ACC112 (cell line): ENCODE data around the gene C1orf116.

Experiments
- H2AFZ ChIP-seq: fragments of 200-600 bp; sonication (generic); one replicate; pipeline ENCODE4 v1.6.0; 2017; ENCODE audit warnings: antibody characterized with exemption, low read length; ENCODE audit not compliant: unreplicated experiment
- H3K27ac ChIP-seq: fragments of 200-600 bp; sonication (generic); 2 replicates; pipeline ENCODE4 v1.5.1; 2014; ENCODE audit warnings: low read depth, mild to moderate bottlenecking, antibody characterized with exemption, low read length, moderate library complexity
- H3K27me3 ChIP-seq: fragments of 200-600 bp; sonication (generic); 2 replicates; pipeline ENCODE4 v1.6.1; 2014; ENCODE audit warnings: mild to moderate bottlenecking, antibody characterized with exemption, low read length, moderate library complexity, mixed read lengths; ENCODE audit not compliant: insufficient read depth
- H3K36me3 ChIP-seq: fragments of 200-600 bp; sonication (generic); 2 replicates; pipeline ENCODE4 v1.6.1; 2016; ENCODE audit warnings: mild to moderate bottlenecking, antibody characterized with exemption, low read length, moderate library complexity, mixed read lengths; ENCODE audit not compliant: insufficient read depth
- H3K4me1 ChIP-seq: fragments of 200-600 bp; sonication (generic); one replicate; pipeline ENCODE4 v1.6.1; 2016; ENCODE audit warnings: low read length, mixed read lengths; ENCODE audit not compliant: insufficient read depth, unreplicated experiment, control insufficient read depth
- H3K4me3 ChIP-seq: fragments of 200-600 bp; sonication (generic); 2 replicates; pipeline ENCODE4 v1.5.1; 2014; ENCODE audit warnings: mild to moderate bottlenecking, low read depth, low read length
- H3K79me2 ChIP-seq: fragments of 200-600 bp; sonication (generic); one replicate; pipeline ENCODE4 v1.6.0; 2016; ENCODE audit warnings: low read length; ENCODE audit not compliant: control insufficient read depth, unreplicated experiment, insufficient read depth

The C1orf116 gene

DNA sequence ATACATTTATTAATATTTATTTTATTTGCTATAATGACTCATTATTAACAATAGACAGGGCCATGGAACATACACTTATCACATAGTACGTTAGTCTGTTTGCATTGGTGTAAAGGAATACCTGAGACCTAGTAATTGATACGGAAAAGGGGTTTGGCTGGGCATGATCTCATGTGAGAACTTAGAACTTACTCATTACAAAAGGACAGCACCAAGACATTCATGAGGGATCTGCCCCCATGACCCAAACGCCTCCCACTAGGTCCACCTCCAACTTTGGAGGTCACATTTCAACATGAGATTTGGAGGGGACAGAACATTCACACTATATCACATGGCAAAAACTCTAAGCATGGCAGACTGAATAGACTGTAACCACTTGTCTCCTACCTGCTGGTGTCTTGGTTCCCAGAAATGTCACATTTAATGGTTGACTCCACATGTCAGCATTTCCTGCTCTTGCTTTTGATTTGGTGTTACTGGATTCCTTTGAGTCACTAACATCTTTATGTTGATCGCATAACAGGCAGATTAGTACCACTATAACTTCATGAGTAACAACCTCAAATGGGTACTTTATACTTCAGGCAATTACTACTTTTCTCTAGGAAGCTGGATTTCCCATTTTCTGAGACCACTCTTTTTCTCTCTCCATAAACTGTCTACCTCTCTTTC, 3.5 kb upstream of the C1orf116 start:
- Histone ChIP-seq H3K79me2 (no peaks in the 10 kb centered on the region), H2AFZ (no peak overlapping the region), H3K27ac (no peak overlapping the region), H3K36me3 (no peaks in the 10 kb centered on the region), H3K4me1 (peaks cover 3% of the 10 kb centered on the region), H3K4me3 (no peak overlapping the region), H3K27me3 (peaks cover 19% of the 10 kb centered on the region)

DNA sequence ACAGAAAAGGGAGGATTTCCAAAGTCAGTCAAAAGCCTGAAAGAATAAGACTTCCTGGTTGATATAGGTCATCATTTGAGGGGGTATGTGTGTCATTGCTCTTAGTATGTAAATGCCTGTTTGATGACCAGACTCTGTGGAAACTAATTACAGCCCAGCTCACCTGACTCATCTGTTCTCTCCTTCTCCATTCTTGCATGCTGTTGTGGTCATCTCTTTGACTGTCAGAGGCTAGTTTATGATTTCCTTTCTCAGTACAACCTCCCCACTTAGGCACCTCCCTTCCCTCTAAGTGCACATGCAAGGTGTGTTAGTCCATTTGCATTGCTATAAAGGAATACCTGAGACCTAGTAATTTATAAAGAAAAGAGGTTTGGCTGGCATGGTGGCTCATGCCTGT, 2.4 kb upstream of the C1orf116 start:
- Histone ChIP-seq H3K79me2 (no peaks in the 10 kb centered on the region), H3K27me3 (peaks cover 25% of the 10 kb centered on the region), H3K36me3 (no peaks in the 10 kb centered on the region), H3K27ac (no peak overlapping the region), H3K4me3 (no peak overlapping the region), H3K4me1 (peaks cover 3% of the 10 kb centered on the region), H2AFZ (no peak overlapping the region)

DNA sequence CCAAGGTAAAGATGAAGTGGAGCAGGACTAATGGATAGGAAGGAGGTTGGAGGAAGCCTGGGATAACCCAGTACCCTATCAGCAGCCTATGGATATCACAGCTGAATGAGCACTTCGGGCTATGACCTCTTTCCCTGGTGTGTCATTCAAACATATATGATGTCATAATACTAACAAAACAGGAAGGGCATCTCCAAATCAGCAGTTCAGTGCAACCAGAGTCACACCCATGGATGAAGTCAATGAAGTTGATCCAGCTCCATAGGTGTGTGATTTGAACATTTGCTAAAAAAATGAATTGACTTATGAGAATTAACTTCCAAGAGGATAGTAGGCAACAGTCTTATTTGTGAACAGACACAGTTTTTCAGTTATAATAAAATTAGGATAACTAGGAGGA, 1.7 kb upstream of the C1orf116 start:
- Histone ChIP-seq H3K79me2 (no peaks in the 10 kb centered on the region), H3K4me1 (peaks cover 3% of the 10 kb centered on the region), H3K27me3 (peaks cover 33% of the 10 kb centered on the region), H2AFZ (no peak overlapping the region), H3K27ac (no peak overlapping the region), H3K4me3 (no peak overlapping the region), H3K36me3 (no peaks in the 10 kb centered on the region)

DNA sequence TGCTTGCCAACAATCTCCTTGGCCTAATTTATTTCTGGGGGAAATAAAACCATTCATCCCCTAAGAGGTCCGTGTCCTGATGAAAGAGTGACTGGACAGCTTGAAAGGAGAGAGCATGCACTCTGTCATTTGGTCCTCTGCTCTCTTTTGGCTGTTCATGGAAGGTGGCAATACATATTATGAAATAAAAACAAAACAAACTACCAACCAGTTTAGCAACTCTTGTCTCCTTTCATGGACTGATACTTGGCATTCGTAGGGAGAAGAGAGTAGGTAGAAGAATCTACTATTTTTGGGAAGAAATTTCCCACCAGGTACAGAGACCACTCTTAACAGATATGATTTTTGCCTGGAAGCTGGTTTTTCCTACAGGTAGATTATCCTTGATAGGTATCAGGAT, 746 bp upstream of the C1orf116 start:
- Histone ChIP-seq H3K36me3 (no peaks in the 10 kb centered on the region), H3K4me3 (no peak overlapping the region), H3K4me1 (peaks cover 3% of the 10 kb centered on the region), H3K79me2 (no peaks in the 10 kb centered on the region), H3K27me3 (peaks cover 40% of the 10 kb centered on the region), H3K27ac (no peak overlapping the region), H2AFZ (no peak overlapping the region)

DNA sequence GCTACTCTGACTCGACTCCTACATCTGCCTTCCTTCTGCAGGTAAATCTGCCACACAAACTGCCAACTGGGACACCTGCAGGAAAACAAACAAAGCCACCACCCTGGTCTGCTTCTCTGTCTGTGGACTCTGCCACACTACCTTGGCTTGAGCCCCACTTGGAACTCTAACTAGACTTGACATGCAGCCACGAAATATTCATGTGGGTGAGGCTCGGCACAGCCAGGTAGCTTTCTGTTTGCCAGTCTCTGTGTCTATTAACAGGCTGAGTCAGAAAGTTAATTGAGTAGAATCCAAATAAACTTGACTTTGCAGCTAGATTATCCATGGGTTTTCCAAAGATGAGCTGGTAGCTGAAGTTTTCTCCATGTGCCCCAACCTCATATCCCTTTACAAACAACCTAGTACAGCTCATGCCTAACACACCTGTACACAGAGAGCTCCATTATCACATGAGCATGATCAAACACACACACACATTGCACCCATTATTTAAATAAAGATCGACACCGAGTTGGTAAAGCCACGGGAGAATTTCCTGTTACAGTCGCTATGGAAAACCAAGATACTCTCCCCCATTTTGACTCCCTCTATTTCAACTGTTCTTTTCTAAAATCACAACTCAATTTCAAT, 808 bp downstream of the C1orf116 start:
- H2AFZ ChIP-seq, result no peak overlapping the region
- peaks cover 36% of the 10 kb centered on the region for H3K27me3 ChIP-seq
- H3K4me1 ChIP-seq, result peaks cover 11% of the 10 kb centered on the region
- H3K27ac ChIP-seq, result no peak overlapping the region
- no peaks in the 10 kb centered on the region for H3K79me2 ChIP-seq
- no peaks in the 10 kb centered on the region for H3K36me3 ChIP-seq
- no peak overlapping the region for H3K4me3 ChIP-seq

DNA sequence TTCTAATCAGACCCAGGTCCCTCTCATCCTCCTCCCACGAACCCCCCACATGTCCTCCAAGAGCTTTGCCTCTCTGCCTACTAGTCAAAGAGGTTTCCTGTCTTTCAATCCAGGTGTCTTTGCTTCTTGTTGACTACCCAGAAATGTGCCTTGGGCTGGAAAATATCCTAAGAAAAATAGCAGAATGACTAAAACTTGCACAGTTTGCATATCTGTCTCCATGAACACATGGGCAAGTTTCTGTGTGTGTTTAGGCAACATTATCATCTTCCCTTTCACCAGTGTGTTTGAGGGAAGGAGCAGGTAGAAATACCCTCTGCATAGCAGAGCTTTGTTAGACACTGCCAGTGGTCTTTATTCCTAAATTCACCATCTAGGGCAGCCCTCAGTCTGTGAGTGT, 1.5 kb downstream of the C1orf116 start:
- H3K27ac ChIP-seq, result no peak overlapping the region
- no peak overlapping the region for H2AFZ ChIP-seq

DNA sequence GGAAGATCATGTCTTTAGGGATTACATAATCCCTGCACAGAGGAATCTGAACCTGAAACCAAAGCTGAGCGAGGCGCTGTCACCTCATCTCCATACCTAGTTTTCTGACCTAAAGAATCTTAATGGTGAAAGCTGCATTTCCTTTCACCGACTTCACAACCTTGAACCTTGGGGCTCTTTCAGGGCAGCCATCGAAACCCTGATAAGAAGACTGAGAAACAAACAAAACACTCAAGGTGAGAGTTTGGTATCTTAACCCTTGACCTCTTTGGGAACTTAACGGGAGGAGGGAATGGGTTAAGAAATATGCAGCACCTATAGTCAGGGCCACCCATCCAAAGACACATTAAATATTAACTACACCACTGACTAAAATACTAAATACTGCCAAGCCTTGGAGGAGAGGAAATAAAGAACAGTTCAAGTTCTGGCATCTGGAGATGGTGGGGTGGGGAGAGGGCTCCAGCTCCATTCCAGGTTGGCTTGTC, 2.0 kb downstream of the C1orf116 start:
- peaks cover 23% of the 10 kb centered on the region for H3K4me1 ChIP-seq
- no peak overlapping the region for H2AFZ ChIP-seq
- no peaks in the 10 kb centered on the region for H3K36me3 ChIP-seq
- no peak overlapping the region for H3K4me3 ChIP-seq
- no peaks in the 10 kb centered on the region for H3K79me2 ChIP-seq
- H3K27ac ChIP-seq, result no peak overlapping the region
- peaks cover 36% of the 10 kb centered on the region for H3K27me3 ChIP-seq

More for the DNA sequence above, 1.5 kb downstream of the C1orf116 start:
- H3K4me1 ChIP-seq, result peaks cover 18% of the 10 kb centered on the region
- H3K27me3 ChIP-seq, result peaks cover 36% of the 10 kb centered on the region
- no peaks in the 10 kb centered on the region for H3K36me3 ChIP-seq
- H3K79me2 ChIP-seq, result no peaks in the 10 kb centered on the region
- H3K4me3 ChIP-seq, result no peak overlapping the region

DNA sequence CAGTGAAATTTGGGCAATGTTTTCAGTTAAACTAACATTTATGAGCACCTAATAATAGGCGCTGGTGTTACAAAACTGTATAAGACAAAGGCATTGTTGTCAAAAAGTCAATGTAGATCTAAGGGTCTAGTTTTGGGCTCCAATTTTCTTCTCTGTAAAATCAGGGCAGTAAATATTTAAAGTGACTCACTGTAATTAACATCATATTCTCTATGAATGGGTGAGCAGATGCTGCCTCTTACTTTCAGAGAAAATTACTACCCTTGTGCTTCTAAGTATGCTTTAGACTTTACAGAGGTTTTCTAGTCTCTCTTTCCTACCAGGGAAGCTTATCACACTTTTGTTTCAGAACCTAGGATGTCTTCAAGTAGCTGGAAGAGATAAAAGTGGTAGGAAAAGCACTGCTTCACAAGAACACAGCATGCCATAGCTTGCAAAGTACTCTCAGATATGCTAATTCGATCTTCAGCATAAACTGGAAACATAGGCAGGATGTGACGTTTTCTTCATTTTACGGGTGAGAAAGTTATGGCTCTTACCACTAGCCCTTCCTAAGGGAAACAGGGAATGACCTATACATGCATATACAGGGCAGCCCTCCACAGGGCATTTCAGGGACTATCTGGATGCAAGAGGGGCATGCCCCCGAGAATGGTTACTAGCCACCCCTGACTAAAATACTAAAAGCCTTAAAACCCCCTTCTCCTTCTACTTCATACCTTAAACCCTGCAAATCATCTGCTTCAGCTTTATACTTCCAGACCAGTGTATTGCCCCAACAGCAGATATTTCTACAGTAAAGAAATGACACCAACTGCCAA, 2.6 kb downstream of the C1orf116 start:
- Histone ChIP-seq H3K27me3 (peaks cover 36% of the 10 kb centered on the region), H3K4me3 (no peak overlapping the region), H2AFZ (no peak overlapping the region), H3K4me1 (peaks cover 25% of the 10 kb centered on the region), H3K27ac (no peak overlapping the region), H3K79me2 (no peaks in the 10 kb centered on the region), H3K36me3 (no peaks in the 10 kb centered on the region)

DNA sequence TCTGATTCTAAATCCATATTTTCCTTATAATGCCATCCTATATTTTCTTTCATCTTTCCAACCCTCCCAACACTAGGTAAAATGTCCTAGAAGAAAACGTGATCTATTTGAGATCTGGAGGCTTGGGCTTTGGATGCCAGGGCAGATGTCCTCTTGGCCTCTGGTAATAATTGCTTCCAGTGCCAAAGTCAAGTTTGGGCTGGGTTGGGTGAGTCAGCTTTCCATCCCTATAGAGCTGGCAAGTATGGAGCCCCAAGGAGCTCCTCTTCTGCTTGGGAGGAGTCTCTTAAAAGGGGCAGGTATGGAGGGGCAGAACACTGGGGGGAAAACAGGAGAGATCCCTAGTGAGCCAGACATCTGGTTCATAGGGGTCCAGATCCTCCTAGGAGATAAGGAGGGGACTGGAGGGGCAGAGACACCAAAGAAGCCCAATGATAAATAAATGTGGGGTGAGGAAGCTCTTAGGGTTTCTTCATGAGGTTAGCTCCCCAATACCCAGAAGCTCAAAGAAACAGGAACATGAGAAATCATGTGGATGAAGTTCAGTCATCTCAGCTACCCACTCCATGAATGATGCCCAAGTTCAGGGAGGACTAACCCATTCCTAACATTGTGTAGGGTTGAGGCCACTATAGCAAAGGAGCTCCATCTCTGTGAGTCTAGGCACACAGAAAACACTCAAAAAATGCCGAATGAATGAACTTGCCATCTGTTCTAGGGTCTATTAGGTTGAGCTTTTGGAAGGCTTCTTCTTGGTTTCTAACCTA, 3.5 kb downstream of the C1orf116 start:
- H3K27ac ChIP-seq, result no peak overlapping the region
- no peaks in the 10 kb centered on the region for H3K36me3 ChIP-seq
- H3K4me1 ChIP-seq, result peaks cover 29% of the 10 kb centered on the region
- peaks cover 36% of the 10 kb centered on the region for H3K27me3 ChIP-seq
- no peak overlapping the region for H3K4me3 ChIP-seq
- H2AFZ ChIP-seq, result no peak overlapping the region
- H3K79me2 ChIP-seq, result no peaks in the 10 kb centered on the region

DNA sequence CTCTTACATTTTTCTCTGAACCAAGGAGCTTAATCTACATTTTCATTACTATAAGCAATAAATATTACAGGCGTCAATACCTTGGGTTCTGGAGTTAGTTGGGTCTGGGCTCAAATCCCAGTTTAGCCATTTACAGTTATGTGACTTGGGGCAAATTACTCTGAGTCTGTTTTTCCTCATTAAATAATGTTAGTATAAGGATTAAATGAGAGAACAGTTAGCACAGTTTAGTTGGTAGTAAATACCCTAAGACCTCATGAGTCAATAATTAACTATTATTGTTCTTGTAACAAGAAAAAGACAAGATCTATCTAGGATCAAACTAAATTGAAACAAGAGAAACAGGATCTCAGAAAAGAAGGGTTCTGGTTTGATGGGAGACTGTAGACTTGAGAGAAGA, 4.6 kb downstream of the C1orf116 start:
- no peaks in the 10 kb centered on the region for H3K36me3 ChIP-seq
- H3K79me2 ChIP-seq, result no peaks in the 10 kb centered on the region
- no peak overlapping the region for H3K27ac ChIP-seq
- no peak overlapping the region for H3K4me3 ChIP-seq
- no peak overlapping the region for H2AFZ ChIP-seq
- H3K27me3 ChIP-seq, result peaks cover 36% of the 10 kb centered on the region
- H3K4me1 ChIP-seq, result peaks cover 29% of the 10 kb centered on the region
